GM23338 (cell line): ENCODE data around the gene CNOT6L. TPM values are rescaled to one million over a fixed set of nuclear protein-coding genes. Genes with fewer than 3 reads are reported as not detected.

ENCODE experiments used
- ATAC-seq: fragments of 200-7000 bp; cut with Tn5 transposase; 3 replicates; pipeline ENCODE4 v1.9.1; 2020
- DNase-seq: peaks from one replicate; pipeline ENCODE4 v3.0.0-alpha.2; 2015; ENCODE audit warnings: low spot score
- H2AFZ ChIP-seq: fragments of 200-600 bp; sonication (generic); 2 replicates; pipeline ENCODE4 v1.8.0; 2016; ENCODE audit warnings: antibody characterized with exemption, mild to moderate bottlenecking, moderate library complexity
- H3F3A ChIP-seq: fragments of 200-600 bp; sonication (generic); replicated peaks from 2 replicates; pipeline ENCODE4 v1.8.0; 2017; ENCODE audit warnings: antibody characterized with exemption, mixed run types, low read depth
- H3K27ac ChIP-seq: fragments of 200-600 bp; sonication (generic); 2 replicates; pipeline ENCODE4 v1.6.1; 2016; ENCODE audit warnings: low read depth
- H3K27me3 ChIP-seq: fragments of 200-600 bp; sonication (generic); 2 replicates; pipeline ENCODE4 v1.8.0; 2016; ENCODE audit warnings: mild to moderate bottlenecking, mixed run types, moderate library complexity; ENCODE audit not compliant: insufficient read depth
- H3K36me3 ChIP-seq: fragments of 200-600 bp; sonication (generic); 2 replicates; pipeline ENCODE4 v1.8.0; 2016; ENCODE audit warnings: mild to moderate bottlenecking; ENCODE audit not compliant: insufficient read depth
- H3K4me1 ChIP-seq: fragments of 200-600 bp; sonication (generic); 2 replicates; pipeline ENCODE4 v1.8.0; 2016; ENCODE audit warnings: mild to moderate bottlenecking, moderate library complexity; ENCODE audit not compliant: insufficient read depth
- H3K4me2 ChIP-seq: fragments of 200-600 bp; sonication (generic); 2 replicates; pipeline ENCODE4 v1.7.1; 2017; ENCODE audit warnings: mixed run types
- H3K4me3 ChIP-seq: fragments of 200-600 bp; sonication (generic); 2 replicates; pipeline ENCODE4 v1.6.1; 2016; ENCODE audit warnings: mixed run types
- H3K79me2 ChIP-seq: fragments of 200-600 bp; sonication (generic); replicated peaks from 2 replicates; pipeline ENCODE4 v1.8.0; 2017; ENCODE audit warnings: mild to moderate bottlenecking; ENCODE audit not compliant: insufficient read depth
- H3K9me2 ChIP-seq: fragments of 200-600 bp; sonication (generic); 2 replicates; pipeline ENCODE4 v1.8.0; 2017; ENCODE audit not compliant: insufficient read depth
- H4K20me1 ChIP-seq: fragments of 200-600 bp; sonication (generic); replicated peaks from 2 replicates; pipeline ENCODE4 v1.8.0; 2017; ENCODE audit warnings: mild to moderate bottlenecking; ENCODE audit not compliant: insufficient read depth
- H3K27ac Mint-ChIP-seq: 2 replicates; pipeline ENCODE4 v1.8.0; 2020; ENCODE audit warnings: inconsistent platforms, mild to moderate bottlenecking, moderate library complexity, mixed read lengths
- H3K27me3 Mint-ChIP-seq: 3 replicates; pipeline ENCODE4 v1.8.0; 2022; ENCODE audit warnings: low read depth, mild to moderate bottlenecking, moderate library complexity, mixed read lengths, inconsistent platforms; ENCODE audit not compliant: insufficient read depth, poor library complexity
- H3K36me3 Mint-ChIP-seq: 3 replicates; pipeline ENCODE4 v1.8.0; 2021; ENCODE audit warnings: low read depth, mild to moderate bottlenecking, inconsistent platforms, moderate library complexity, mixed read lengths
- H3K4me1 Mint-ChIP-seq: 3 replicates; pipeline ENCODE4 v1.8.0; 2020; ENCODE audit warnings: mild to moderate bottlenecking, inconsistent platforms, mixed read lengths
- H3K4me3 Mint-ChIP-seq: 3 replicates; pipeline ENCODE4 v1.8.0; 2021; ENCODE audit warnings: moderate library complexity, mild to moderate bottlenecking, inconsistent platforms, mixed read lengths
- H3K9me3 Mint-ChIP-seq: 3 replicates; pipeline ENCODE4 v1.8.0; 2020; ENCODE audit warnings: moderate library complexity, mild to moderate bottlenecking, inconsistent platforms, mixed read lengths
- CREB1 ChIP-seq: fragments of 250-450 bp; sonication (Bioruptor Pico); IDR thresholded peaks from 2 replicates; pipeline ENCODE4 v1.5.0; 2020; ENCODE audit warnings: low read depth, mild to moderate bottlenecking, moderate library complexity
- CTCF ChIP-seq, 2 experiments: fragments of 200-600 bp in 1 of 2; sonication (generic) in 1 of 2; conservative IDR thresholded peaks; 2 replicates each; pipeline versions ENCODE4 v1.5.1 to v1.6.1; 2016 to 2017; ENCODE audit warnings: antibody characterized with exemption in 2 of 2, low read depth in 2 of 2, mild to moderate bottlenecking in 2 of 2, moderate library complexity in 1 of 2
- ETS1 ChIP-seq: IDR thresholded peaks from 2 replicates; pipeline ENCODE4 v1.6.1; 2016; ENCODE audit warnings: antibody characterized with exemption
- EZH2 ChIP-seq: fragments of 200-600 bp; sonication (generic); IDR thresholded peaks from one replicate; pipeline ENCODE4 v1.8.0; 2017; ENCODE audit warnings: antibody characterized with exemption, mild to moderate bottlenecking, low read depth; ENCODE audit not compliant: unreplicated experiment
- EZH2phosphoT487 ChIP-seq: fragments of 200-600 bp; sonication (generic); IDR thresholded peaks from one replicate; pipeline ENCODE4 v1.8.1; 2018; ENCODE audit warnings: antibody characterized with exemption; ENCODE audit not compliant: unreplicated experiment
- NANOG ChIP-seq: IDR thresholded peaks from 2 replicates; pipeline ENCODE4 v1.6.1; 2016; ENCODE audit warnings: antibody characterized with exemption, borderline replicate concordance
- POLR2AphosphoS5 ChIP-seq: IDR thresholded peaks from 2 replicates; pipeline ENCODE4 v1.6.1; 2016; ENCODE audit warnings: antibody characterized with exemption, low read depth
- REST ChIP-seq: IDR thresholded peaks from one replicate; pipeline ENCODE4 v1.6.1; 2018; ENCODE audit warnings: antibody characterized with exemption; ENCODE audit not compliant: unreplicated experiment
- STAT1 ChIP-seq: IDR thresholded peaks from one replicate; pipeline ENCODE4 v1.6.1; 2016; ENCODE audit warnings: antibody characterized with exemption; ENCODE audit not compliant: unreplicated experiment
- ZNF114 ChIP-seq: fragments of 250-450 bp; sonication (Bioruptor Pico); IDR thresholded peaks from 2 replicates; pipeline ENCODE4 v1.5.0; 2020; ENCODE audit warnings: mild to moderate bottlenecking, moderate library complexity
- polyA plus RNA-seq: library from polyadenylated mRNA; unstranded; fragments of >200 nt; fragmentation: Nextera tagmentation; extraction: Ambion mirVana; gene quantifications from 2 replicates; pipeline ENCODE4 v1.2.1, GENCODE V29; 2016
- total RNA-seq: library from RNA; depleted of rRNA; stranded (reverse); fragments of >200 nt; shearing (Covaris generic); gene quantifications from 2 replicates; pipeline ENCODE4 v1.2.3, GENCODE V29; 2014

The CNOT6L gene
- total and polyA plus RNA-seq, 2 experiments from 2014 or later: 3.2 to 13.9 TPM

GRCh38 chr4:77776182-77777134, 42.7 kb downstream of the CNOT6L start (continued):
- no peak for TF ChIP-seq REST
- no peak for TF ChIP-seq ETS1
- TF ChIP-seq POLR2AphosphoS5: no peak
- TF ChIP-seq ZNF114 (CRISPR knock-in tag): no peak
- TF ChIP-seq EZH2phosphoT487: no peak
- no peak for TF ChIP-seq STAT1

GRCh38 chr4:77773101-77773500, 46.1 kb downstream of the CNOT6L start:
- peaks cover 9% of the 10 kb centered on the region; the same call in 1 of the 2 replicates for H3K79me2 ChIP-seq
- H3K36me3 Mint-ChIP-seq: no peaks in the 10 kb centered on the region
- TF ChIP-seq CREB1 (CRISPR knock-in tag): no peak
- no peak for TF ChIP-seq STAT1
- TF ChIP-seq EZH2: no peak
- no peak for TF ChIP-seq CTCF (conservative IDR thresholded peaks at IDR 0.05; ENCODE audit: low read depth in 2 of 2)
- TF ChIP-seq ZNF114 (CRISPR knock-in tag): no peak
- no peak for TF ChIP-seq NANOG
- no peak for TF ChIP-seq EZH2phosphoT487
- TF ChIP-seq ETS1: no peak

More at GRCh38 chr4:77773101-77773500, 46.1 kb downstream of the CNOT6L start:
- Mint-ChIP-seq H3K4me3 (no peak overlapping the region), H3K27ac (no peak overlapping the region), H3K4me1 (peaks cover 32% of the 10 kb centered on the region), H3K9me3 (no peaks in the 10 kb centered on the region), H3K27me3 (no peaks in the 10 kb centered on the region)
- no peak overlapping the region for H2AFZ ChIP-seq
- H3K4me3 ChIP-seq: no peak overlapping the region
- no peaks in the 10 kb centered on the region for H3K36me3 ChIP-seq
- H3K4me2 ChIP-seq: 0 out of 2 replicates have a peak overlapping the region, but pooled peaks have one; percentile 21
- no peaks in the 10 kb centered on the region; the same call in 1 of the 2 replicates for H4K20me1 ChIP-seq
- DNase-seq (no peak), ATAC-seq (no peak)
- H3K4me1 ChIP-seq: peaks cover 36% of the 10 kb centered on the region
- no peaks in the 10 kb centered on the region for H3K9me2 ChIP-seq
- no peaks in the 10 kb centered on the region for H3K27me3 ChIP-seq
- no peaks in the 10 kb centered on the region for H3F3A ChIP-seq
- H3K27ac ChIP-seq: no peak overlapping the region
